ENCODE measurements around the gene TMEM151B.

TMEM151B gene

DNA sequence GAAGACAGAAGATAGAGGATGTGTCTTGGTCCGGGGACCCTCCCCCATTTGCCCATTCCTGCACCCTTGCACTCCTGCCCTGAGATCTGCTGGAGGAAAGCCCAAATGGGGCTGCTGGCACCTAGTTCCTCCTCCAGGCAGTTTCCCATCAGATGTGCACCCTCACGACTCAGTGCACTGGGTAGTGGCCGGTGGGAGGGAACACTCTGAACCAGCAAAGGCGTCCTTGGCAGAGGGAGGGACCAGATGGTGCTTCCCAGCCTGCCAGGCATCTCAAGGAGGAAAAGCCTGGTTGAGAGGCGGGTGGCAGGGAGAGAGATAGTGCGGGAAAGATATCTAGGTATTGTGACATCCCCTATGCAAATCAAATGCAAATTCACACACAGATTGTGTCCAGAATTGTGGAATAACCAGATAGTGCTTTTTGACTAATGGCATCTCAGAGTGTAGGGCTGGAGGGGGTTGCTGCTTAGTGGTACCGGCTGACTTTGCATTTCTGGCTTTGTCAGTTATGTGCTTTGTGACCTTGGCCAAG, 19.5 kb downstream of the TMEM151B start:
- no peak for TF ChIP-seq EP300 (IDR thresholded peaks at IDR 0.05; ENCODE audit: borderline replicate concordance)

DNA sequence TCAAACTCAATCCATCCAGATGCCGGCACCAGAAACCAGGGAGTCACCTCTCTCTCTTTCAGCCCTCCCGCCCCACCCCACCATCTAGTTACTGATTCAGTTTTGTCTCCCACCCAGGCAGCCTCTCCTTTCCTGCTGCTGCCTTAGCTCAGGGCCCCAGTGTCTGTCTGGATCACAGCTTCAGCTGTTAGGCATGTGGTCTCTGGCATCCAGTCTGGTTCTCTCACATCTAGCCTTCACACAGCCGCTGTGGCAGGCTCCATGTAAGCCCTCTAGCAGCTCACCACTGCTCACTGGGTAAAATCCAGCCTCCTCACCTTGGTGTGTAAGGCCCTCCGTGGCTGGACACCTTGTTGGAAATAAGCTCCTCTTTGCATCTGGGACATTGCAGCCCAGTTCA, 21.6 kb downstream of the TMEM151B start:
- TF ChIP-seq TAF1 (IDR thresholded peaks at IDR 0.05; ENCODE audit: low read depth) (no peak), FOXM1 (IDR thresholded peaks at IDR 0.05; ENCODE audit: borderline replicate concordance, low read depth) (no peak), RAD21 (IDR thresholded peaks at IDR 0.05; ENCODE audit: low read depth) (no peak), ZBTB7A (IDR thresholded peaks at IDR 0.05; ENCODE audit: low read depth) (no peak), YY1 (IDR thresholded peaks at IDR 0.05; ENCODE audit: low read depth) (no peak), CEBPB (IDR thresholded peaks at IDR 0.05) (no peak), TEAD4 (IDR thresholded peaks at IDR 0.05) (no peak), EGR1 (IDR thresholded peaks at IDR 0.05) (no peak), CREB1 (IDR thresholded peaks at IDR 0.05; ENCODE audit: low read depth) (no peak), EP300 (IDR thresholded peaks at IDR 0.05; ENCODE audit: borderline replicate concordance) (no peak)
- TF ChIP-seq, protein P1, sequence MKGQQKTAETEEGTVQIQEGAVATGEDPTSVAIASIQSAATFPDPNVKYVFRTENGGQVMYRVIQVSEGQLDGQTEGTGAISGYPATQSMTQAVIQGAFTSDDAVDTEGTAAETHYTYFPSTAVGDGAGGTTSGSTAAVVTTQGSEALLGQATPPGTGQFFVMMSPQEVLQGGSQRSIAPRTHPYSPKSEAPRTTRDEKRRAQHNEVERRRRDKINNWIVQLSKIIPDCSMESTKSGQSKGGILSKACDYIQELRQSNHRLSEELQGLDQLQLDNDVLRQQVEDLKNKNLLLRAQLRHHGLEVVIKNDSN (IDR thresholded peaks at IDR 0.05): no peak
- TF ChIP-seq, protein P2, sequence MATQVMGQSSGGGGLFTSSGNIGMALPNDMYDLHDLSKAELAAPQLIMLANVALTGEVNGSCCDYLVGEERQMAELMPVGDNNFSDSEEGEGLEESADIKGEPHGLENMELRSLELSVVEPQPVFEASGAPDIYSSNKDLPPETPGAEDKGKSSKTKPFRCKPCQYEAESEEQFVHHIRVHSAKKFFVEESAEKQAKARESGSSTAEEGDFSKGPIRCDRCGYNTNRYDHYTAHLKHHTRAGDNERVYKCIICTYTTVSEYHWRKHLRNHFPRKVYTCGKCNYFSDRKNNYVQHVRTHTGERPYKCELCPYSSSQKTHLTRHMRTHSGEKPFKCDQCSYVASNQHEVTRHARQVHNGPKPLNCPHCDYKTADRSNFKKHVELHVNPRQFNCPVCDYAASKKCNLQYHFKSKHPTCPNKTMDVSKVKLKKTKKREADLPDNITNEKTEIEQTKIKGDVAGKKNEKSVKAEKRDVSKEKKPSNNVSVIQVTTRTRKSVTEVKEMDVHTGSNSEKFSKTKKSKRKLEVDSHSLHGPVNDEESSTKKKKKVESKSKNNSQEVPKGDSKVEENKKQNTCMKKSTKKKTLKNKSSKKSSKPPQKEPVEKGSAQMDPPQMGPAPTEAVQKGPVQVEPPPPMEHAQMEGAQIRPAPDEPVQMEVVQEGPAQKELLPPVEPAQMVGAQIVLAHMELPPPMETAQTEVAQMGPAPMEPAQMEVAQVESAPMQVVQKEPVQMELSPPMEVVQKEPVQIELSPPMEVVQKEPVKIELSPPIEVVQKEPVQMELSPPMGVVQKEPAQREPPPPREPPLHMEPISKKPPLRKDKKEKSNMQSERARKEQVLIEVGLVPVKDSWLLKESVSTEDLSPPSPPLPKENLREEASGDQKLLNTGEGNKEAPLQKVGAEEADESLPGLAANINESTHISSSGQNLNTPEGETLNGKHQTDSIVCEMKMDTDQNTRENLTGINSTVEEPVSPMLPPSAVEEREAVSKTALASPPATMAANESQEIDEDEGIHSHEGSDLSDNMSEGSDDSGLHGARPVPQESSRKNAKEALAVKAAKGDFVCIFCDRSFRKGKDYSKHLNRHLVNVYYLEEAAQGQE (IDR thresholded peaks at IDR 0.05; ENCODE audit: low read depth): no peak
- TF ChIP-seq, protein P3, sequence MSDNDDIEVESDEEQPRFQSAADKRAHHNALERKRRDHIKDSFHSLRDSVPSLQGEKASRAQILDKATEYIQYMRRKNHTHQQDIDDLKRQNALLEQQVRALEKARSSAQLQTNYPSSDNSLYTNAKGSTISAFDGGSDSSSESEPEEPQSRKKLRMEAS (IDR thresholded peaks at IDR 0.05): no peak

DNA sequence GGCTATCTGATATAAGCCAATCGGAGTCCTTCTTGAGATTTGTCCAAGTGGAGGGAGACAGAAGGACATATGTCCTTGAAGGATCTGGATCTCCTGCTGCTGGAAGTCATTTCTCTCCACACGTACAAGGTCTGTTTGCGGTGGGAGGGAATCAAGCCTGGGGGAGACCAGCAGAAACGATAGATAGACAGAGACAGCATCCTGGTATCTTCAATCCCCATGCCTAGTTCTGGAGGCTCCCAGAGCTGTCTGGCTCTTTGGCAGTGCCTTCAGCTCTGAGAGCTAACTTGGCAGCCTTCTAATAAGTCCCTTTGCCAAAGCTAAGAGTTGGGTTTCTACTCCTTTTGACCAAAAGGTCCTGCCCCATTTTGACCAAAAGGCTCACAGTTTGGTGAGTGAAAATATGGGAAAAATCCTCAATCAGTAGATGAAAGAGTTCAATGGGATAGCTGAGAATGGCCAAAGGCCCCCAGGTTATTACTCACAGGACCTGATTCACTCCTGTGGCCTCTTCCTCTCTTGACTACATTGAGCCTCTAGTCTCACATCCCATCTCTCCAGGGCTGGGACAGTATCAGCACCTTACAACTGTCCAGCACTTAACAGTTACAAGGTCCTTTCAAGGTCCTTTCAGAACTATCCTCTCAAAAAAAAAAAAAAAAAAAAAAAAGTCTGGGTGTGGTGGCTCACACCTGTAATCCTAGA, 22.6 kb downstream of the TMEM151B start:
- TF ChIP-seq EGR1 (IDR thresholded peaks at IDR 0.05) (no peak), TCF12 (IDR thresholded peaks at IDR 0.05; ENCODE audit: low read depth) (no peak), CEBPB (IDR thresholded peaks at IDR 0.05) (no peak), EP300 (IDR thresholded peaks at IDR 0.05; ENCODE audit: borderline replicate concordance) (no peak), ZBTB7A (IDR thresholded peaks at IDR 0.05; ENCODE audit: low read depth) (no peak), RAD21 (IDR thresholded peaks at IDR 0.05; ENCODE audit: low read depth) (no peak), CREB1 (IDR thresholded peaks at IDR 0.05; ENCODE audit: low read depth) (no peak), FOXM1 (IDR thresholded peaks at IDR 0.05; ENCODE audit: borderline replicate concordance, low read depth) (no peak), TAF1 (IDR thresholded peaks at IDR 0.05; ENCODE audit: low read depth) (no peak), TEAD4 (IDR thresholded peaks at IDR 0.05) (no peak), NFIC (IDR thresholded peaks at IDR 0.05) (no peak)
- TF ChIP-seq, protein P2 (IDR thresholded peaks at IDR 0.05; ENCODE audit: low read depth): no peak
- TF ChIP-seq, protein P1 (IDR thresholded peaks at IDR 0.05): no peak

DNA sequence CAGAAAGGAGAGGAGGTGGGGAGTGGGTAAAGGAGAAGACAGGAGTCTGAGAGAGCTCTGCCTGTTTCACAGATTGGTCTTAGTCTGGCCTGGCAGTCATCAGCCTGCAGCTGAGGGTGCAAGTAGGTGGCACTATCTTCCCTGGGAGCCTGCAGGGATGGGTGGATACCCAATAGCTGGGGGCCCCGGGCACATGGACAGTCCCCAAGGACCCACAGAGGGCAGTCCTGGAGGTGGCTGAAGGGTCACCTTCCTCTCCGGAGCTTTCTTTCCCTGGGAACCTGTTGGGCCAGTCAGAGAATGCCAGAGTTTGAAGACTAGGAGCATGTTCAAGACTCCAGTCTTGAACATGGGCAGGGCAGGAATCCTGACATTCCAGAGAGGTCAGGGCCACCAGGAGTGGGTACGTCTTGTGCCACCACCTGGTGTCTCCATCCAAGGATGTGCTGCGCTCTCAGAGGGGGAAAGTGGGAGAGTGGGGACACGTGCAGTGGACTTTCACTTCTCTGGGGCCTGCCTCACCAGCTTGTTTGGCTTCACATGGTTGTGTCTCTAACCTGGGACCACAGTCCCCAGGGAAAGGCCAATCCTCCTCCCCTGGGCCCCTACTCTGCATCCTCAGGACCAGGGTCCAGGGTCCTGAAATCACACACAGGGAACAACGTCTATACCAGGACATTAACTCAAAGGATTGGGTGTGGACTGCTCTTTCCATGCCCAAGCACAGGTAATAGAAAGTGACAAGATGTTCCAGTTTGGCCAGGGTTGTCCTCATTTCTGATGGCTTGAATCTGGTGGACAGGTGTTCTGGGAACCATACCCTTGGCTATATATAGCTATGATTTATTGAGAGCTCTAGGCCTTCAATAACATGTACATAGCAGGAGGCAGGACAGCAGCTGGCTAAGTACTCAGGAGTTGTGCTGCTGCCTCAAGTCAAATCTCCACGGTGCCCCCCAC, 24.9 kb downstream of the TMEM151B start:
- no peak for TF ChIP-seq TAF1 (IDR thresholded peaks at IDR 0.05; ENCODE audit: low read depth)
- no peak for TF ChIP-seq CEBPB (IDR thresholded peaks at IDR 0.05)
- no peak for TF ChIP-seq FOXM1 (IDR thresholded peaks at IDR 0.05; ENCODE audit: borderline replicate concordance, low read depth)
- TF ChIP-seq NFIC (IDR thresholded peaks at IDR 0.05): no peak
- TF ChIP-seq, protein P2 (IDR thresholded peaks at IDR 0.05; ENCODE audit: low read depth): no peak
